ENCODE data around the gene CCL21. TPM values are rescaled to one million over a fixed set of nuclear protein-coding genes. Genes with fewer than 3 reads are reported as not detected.

CCL21 gene
- total and polyA plus RNA-seq, 2 experiments from 2014 or later, result not detected

- no peak overlapping the region for H3K4me2 ChIP-seq (ENCODE audit: unreplicated experiment)
- no peak for DNase-seq
- H4K20me1 ChIP-seq (ENCODE audit: insufficient read depth), result no peaks in the 10 kb centered on the region
- H2AFZ ChIP-seq, result no peak overlapping the region
- no peaks in the 10 kb centered on the region; the same call in 1 of the 2 replicates for H3K27me3 ChIP-seq (replicated peaks; ENCODE audit: insufficient read depth)
- TF ChIP-seq EZH2 (IDR thresholded peaks at IDR 0.05; ENCODE audit: insufficient read depth, poor library complexity, severe bottlenecking), result no peak
- no peak for TF ChIP-seq EZH2phosphoT487 (IDR thresholded peaks at IDR 0.05; ENCODE audit: insufficient read depth, low read depth)
- no peaks in the 10 kb centered on the region for H3F3A ChIP-seq (ENCODE audit: insufficient read depth)
- H3K9ac ChIP-seq, result no peak overlapping the region
- no peaks in the 10 kb centered on the region for H3K36me3 ChIP-seq (ENCODE audit: low read depth)
- no peaks in the 10 kb centered on the region for H3K9me3 ChIP-seq (ENCODE audit: low read depth)
- no peak overlapping the region for H3K4me3 ChIP-seq
- in situ Hi-C loops (cut with MboI), result no loop called here
- WGBS, 2 experiments (ENCODE audit: low coverage in 1 of 2, low lambda C conversion rate in 2 of 2, missing lambda C conversion rate in 2 of 2), result 70 to 76% methylated on average over 8 of the region's 8 CpGs
- H3K9me2 ChIP-seq (ENCODE audit: insufficient read depth), result no peaks in the 10 kb centered on the region
- H3K4me1 ChIP-seq (ENCODE audit: insufficient read depth), result no peaks in the 10 kb centered on the region
- H3K79me2 ChIP-seq (ENCODE audit: insufficient read depth), result no peaks in the 10 kb centered on the region
- no peak overlapping the region for H3K27ac ChIP-seq
Measured at GRCh38 chr9:34719021-34719768, 9.3 kb upstream of the CCL21 start.

- Histone ChIP-seq H3K4me3 (no peak overlapping the region), H3K4me2 (ENCODE audit: unreplicated experiment) (no peak overlapping the region), H3F3A (ENCODE audit: insufficient read depth) (no peaks in the 10 kb centered on the region), H4K20me1 (ENCODE audit: insufficient read depth) (no peaks in the 10 kb centered on the region), H3K9me2 (ENCODE audit: insufficient read depth) (no peaks in the 10 kb centered on the region), H3K79me2 (ENCODE audit: insufficient read depth) (no peaks in the 10 kb centered on the region), H3K27me3 (replicated peaks; ENCODE audit: insufficient read depth) (no peaks in the 10 kb centered on the region; the same call in 1 of the 2 replicates), H3K36me3 (ENCODE audit: low read depth) (no peaks in the 10 kb centered on the region), H3K9ac (no peak overlapping the region), H3K27ac (no peak overlapping the region), H3K4me1 (ENCODE audit: insufficient read depth) (no peaks in the 10 kb centered on the region), H2AFZ (no peak overlapping the region), H3K9me3 (ENCODE audit: low read depth) (no peaks in the 10 kb centered on the region)
- DNase-seq, result no peak
- in situ Hi-C loops (cut with MboI), result no loop called here
- 61 to 65% methylated on average over 3 of the region's 3 CpGs for WGBS, 2 experiments (ENCODE audit: low coverage in 1 of 2, low lambda C conversion rate in 2 of 2, missing lambda C conversion rate in 2 of 2)
- TF ChIP-seq EZH2 (IDR thresholded peaks at IDR 0.05; ENCODE audit: insufficient read depth, poor library complexity, severe bottlenecking) (no peak), EZH2phosphoT487 (IDR thresholded peaks at IDR 0.05; ENCODE audit: insufficient read depth, low read depth) (no peak)
Measured at GRCh38 chr9:34717996-34718614, 8.2 kb upstream of the CCL21 start.

GRCh38 chr9:34716711-34717110, 6.8 kb upstream of the CCL21 start:
- H3K4me1 ChIP-seq (ENCODE audit: insufficient read depth), result no peaks in the 10 kb centered on the region
- H3K36me3 ChIP-seq (ENCODE audit: low read depth), result no peaks in the 10 kb centered on the region
- no peak overlapping the region for H3K4me2 ChIP-seq (ENCODE audit: unreplicated experiment)
- in situ Hi-C loops (cut with MboI), result no loop called here
- H3K4me3 ChIP-seq, result no peak overlapping the region
- no peaks in the 10 kb centered on the region for H3F3A ChIP-seq (ENCODE audit: insufficient read depth)
- WGBS, 2 experiments (ENCODE audit: low coverage in 1 of 2, low lambda C conversion rate in 2 of 2, missing lambda C conversion rate in 2 of 2), result 55 to 60% methylated on average over 4 of the region's 4 CpGs
- no peaks in the 10 kb centered on the region for H3K79me2 ChIP-seq (ENCODE audit: insufficient read depth)
- DNase-seq, result no peak
- H3K9me2 ChIP-seq (ENCODE audit: insufficient read depth), result no peaks in the 10 kb centered on the region
- H3K27me3 ChIP-seq (replicated peaks; ENCODE audit: insufficient read depth), result peaks cover 4% of the 10 kb centered on the region; the same call in 1 of the 2 replicates
- H3K9me3 ChIP-seq (ENCODE audit: low read depth), result no peaks in the 10 kb centered on the region
- H3K9ac ChIP-seq, result no peak overlapping the region
- no peak overlapping the region for H3K27ac ChIP-seq
- H2AFZ ChIP-seq, result no peak overlapping the region
- H4K20me1 ChIP-seq (ENCODE audit: insufficient read depth), result no peaks in the 10 kb centered on the region
- no peak for TF ChIP-seq EZH2 (IDR thresholded peaks at IDR 0.05; ENCODE audit: insufficient read depth, poor library complexity, severe bottlenecking)
- no peak for TF ChIP-seq EZH2phosphoT487 (IDR thresholded peaks at IDR 0.05; ENCODE audit: insufficient read depth, low read depth)

GRCh38 chr9:34715639-34716215, 5.8 kb upstream of the CCL21 start:
- Histone ChIP-seq H3K4me2 (ENCODE audit: unreplicated experiment) (no peak overlapping the region), H3F3A (ENCODE audit: insufficient read depth) (no peaks in the 10 kb centered on the region), H3K27me3 (replicated peaks; ENCODE audit: insufficient read depth) (peaks cover 4% of the 10 kb centered on the region; the same call in 1 of the 2 replicates), H3K9ac (no peak overlapping the region), H3K4me1 (ENCODE audit: insufficient read depth) (no peaks in the 10 kb centered on the region), H3K4me3 (no peak overlapping the region), H2AFZ (no peak overlapping the region), H3K27ac (no peak overlapping the region), H3K79me2 (ENCODE audit: insufficient read depth) (no peaks in the 10 kb centered on the region), H3K9me2 (ENCODE audit: insufficient read depth) (no peaks in the 10 kb centered on the region), H4K20me1 (ENCODE audit: insufficient read depth) (no peaks in the 10 kb centered on the region), H3K36me3 (ENCODE audit: low read depth) (no peaks in the 10 kb centered on the region), H3K9me3 (ENCODE audit: low read depth) (no peaks in the 10 kb centered on the region)
- in situ Hi-C loops (cut with MboI), result no loop called here
- TF ChIP-seq EZH2 (IDR thresholded peaks at IDR 0.05; ENCODE audit: insufficient read depth, poor library complexity, severe bottlenecking) (no peak), EZH2phosphoT487 (IDR thresholded peaks at IDR 0.05; ENCODE audit: insufficient read depth, low read depth) (no peak)
- 79 to 87% methylated on average over 7 of the region's 7 CpGs for WGBS, 2 experiments (ENCODE audit: low coverage in 1 of 2, low lambda C conversion rate in 2 of 2, missing lambda C conversion rate in 2 of 2)
- no peak for DNase-seq
